Measurements from ENCODE around the gene PCDHGA1.

PCDHGA1 gene

DNA sequence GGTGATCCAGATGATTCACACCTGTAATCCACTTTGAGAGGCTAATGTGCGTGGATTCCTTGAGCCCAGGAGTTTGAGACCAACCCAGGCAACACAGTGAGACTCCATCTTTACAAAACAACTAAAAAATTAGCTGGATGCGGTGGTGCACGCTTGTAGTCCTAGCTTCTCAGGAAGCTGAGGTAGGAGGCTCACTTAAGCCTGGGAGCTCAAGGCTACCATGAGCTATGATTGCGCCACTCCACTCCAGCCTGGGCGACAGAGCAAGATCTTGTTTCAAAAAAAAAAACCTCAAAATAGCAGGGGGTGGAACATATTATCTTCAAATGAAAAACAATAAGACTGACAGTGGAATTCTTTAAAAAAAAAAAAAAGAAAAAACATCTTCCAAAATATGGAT lies 217.6 kb downstream of the PCDHGA1 start:
- no peak for DNase-seq

DNA sequence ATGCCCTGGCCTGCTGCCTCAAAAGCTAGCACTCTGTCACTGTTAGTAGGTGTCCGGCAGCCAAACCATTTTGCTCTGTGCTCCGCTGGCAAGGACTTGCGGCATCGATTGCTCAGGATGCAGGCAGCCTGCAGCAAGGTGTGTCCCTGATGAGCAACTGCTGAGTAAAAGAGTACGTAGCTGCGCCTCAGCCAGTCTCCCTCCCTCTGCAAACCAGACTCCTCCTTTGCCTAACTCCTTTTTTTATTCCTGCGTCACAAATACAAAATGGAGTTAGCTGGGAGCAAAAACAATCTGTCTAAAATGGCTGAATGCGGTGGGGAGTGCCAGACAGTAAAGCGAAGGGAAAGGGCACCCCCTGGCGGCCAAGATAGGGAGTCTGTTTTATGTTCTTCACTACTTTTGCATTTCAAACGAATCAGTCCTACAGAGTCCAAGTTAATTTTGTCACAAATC lies 227.4 kb downstream of the PCDHGA1 start:
- DNase-seq, result peak; percentile 44 to 77 (median 59)

DNA sequence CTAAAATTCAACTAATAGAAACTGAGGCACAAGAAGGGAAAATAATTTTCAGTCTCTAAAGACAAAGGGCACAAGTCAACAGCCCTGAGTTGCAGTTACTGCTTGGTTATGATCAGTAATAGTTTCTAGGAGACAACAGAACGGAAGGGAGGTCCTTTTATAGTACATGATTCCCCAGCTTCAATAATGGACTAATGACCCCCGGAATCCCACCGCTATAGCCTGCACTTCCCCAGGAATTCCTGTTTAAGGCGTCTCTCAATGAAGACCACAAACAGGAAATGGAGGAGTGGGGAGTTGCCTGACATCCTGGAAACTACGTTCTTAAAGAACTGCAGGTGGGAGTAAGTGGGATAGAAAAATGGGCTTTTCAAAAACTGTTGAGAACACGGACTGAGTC lies 227.8 kb downstream of the PCDHGA1 start:
- DNase-seq, result no peak

DNA sequence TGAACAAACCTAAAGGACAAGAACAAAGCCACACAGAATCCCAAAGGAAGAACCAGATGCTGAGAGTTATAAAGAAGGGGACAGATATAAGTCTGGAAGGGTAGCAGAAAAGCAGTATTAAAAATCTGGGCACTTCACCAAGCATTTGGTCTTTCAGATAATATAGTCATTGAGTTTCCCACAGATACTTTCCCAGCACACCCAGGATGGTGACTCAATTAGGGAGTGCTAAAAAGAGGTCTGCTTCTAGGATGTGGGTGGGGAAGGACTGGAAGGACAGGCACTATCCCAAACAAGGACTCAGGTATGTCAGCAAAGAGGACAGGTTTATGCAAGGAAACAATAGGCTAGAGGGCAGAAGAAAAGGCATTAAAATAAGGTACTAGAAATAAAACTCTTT lies 229.1 kb downstream of the PCDHGA1 start:
- DNase-seq, result no peak

DNA sequence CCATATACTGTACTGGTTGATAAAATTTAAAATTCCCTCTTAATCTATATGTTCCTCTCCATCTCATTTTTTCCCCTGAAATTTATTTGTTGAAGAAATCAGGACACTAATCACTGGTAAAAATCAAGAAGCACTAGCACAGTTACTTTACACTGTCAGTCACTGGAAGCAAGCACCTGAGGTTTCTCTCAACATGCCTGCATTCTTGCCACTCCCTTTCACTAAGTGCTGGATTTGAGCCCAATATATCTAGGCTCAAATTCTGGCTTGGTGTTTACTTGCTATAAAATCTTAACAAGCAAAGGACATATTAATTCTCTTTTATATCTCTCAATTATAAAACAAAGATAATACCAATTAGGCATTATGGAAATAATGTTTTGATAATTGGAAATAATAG lies 229.8 kb downstream of the PCDHGA1 start:
- DNase-seq, result no peak

DNA sequence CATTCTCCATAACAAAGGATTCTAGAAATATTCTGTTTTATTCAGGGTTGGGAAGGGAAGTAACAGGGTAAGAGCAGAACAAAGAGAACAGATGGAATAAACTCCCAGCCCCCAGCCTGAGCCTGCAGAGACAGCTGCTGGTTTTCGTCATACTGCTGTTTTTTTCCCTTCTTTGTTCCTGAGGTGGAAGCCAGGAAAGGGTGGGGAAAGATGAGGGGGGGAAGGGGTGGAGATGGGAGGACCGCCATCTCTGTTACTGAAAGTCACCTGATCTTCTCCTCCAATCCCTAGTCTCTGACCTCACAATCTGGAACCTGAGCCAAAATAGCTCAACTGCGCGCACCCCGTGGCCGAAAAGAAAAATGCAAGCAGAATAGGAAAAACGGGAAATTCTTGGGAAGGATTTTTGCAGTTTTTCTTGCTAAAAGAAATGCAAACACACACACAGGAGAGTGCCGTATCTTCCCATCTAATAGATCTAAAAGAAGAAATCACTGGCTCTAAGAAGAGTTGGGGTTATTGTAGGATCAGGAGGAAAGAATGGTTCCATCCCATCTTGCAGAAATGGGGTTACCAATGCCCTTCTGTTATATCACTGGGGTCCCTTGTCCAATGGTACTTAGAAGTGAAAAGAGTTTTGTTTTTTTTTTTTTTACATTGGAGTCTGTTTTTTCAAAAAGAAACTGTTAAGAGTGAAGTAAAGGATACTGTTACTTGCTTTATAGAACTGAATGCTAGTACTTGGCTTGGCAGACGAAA lies 230.6 kb downstream of the PCDHGA1 start:
- DNase-seq, result no peak
